Loucy (cell line): Measurements from ENCODE around the gene GNA14.
"Not testable (repeated sequence)": the region's sequence is repeated elsewhere in the genome, so short reads cannot be mapped to it uniquely, and the experiment has no call there.

Experiments used
- H2AFZ ChIP-seq: fragments of 200-600 bp; sonication (generic); 2 replicates; pipeline ENCODE4 v1.6.0; 2016; ENCODE audit warnings: antibody characterized with exemption, mild to moderate bottlenecking, low read length, moderate library complexity
- H3F3A ChIP-seq: fragments of 200-600 bp; 2 replicates; pipeline ENCODE4 v1.6.0; 2016; ENCODE audit warnings: antibody characterized with exemption, low read depth, mild to moderate bottlenecking
- H3K27me3 ChIP-seq: fragments of 200-600 bp; sonication (generic); 2 replicates; pipeline ENCODE4 v1.6.1; 2014; ENCODE audit warnings: low read length, mild to moderate bottlenecking; ENCODE audit not compliant: insufficient read depth, poor library complexity, severe bottlenecking
- H3K36me3 ChIP-seq: fragments of 200-600 bp; sonication (generic); 2 replicates; pipeline ENCODE4 v1.6.1; 2016; ENCODE audit warnings: low read length; ENCODE audit not compliant: insufficient read depth
- H3K4me1 ChIP-seq: fragments of 200-600 bp; sonication (generic); 2 replicates; pipeline ENCODE4 v1.5.1; 2014; ENCODE audit warnings: low read length, mild to moderate bottlenecking; ENCODE audit not compliant: insufficient read depth, poor library complexity, severe bottlenecking
- H3K4me2 ChIP-seq: fragments of 200-600 bp; sonication (generic); 2 replicates; pipeline ENCODE4 v1.6.0; 2014; ENCODE audit warnings: antibody characterized with exemption, low read length, low read depth, mild to moderate bottlenecking; ENCODE audit not compliant: poor library complexity, severe bottlenecking
- H3K4me3 ChIP-seq: fragments of 200-600 bp; sonication (generic); 2 replicates; pipeline ENCODE4 v1.5.1; 2014; ENCODE audit warnings: low read length, mild to moderate bottlenecking, mixed read lengths; ENCODE audit not compliant: poor library complexity, severe bottlenecking
- H3K79me2 ChIP-seq: fragments of 200-600 bp; sonication (generic); 2 replicates; pipeline ENCODE4 v1.6.1; 2014; ENCODE audit warnings: low read length; ENCODE audit not compliant: insufficient read depth
- H3K9ac ChIP-seq: fragments of 200-600 bp; sonication (generic); 2 replicates; pipeline ENCODE4 v1.6.0; 2014; ENCODE audit warnings: mild to moderate bottlenecking, low read depth, low read length, moderate library complexity; ENCODE audit not compliant: poor library complexity, severe bottlenecking
- H3K9me2 ChIP-seq: fragments of 200-600 bp; sonication (generic); replicated peaks from 2 replicates; pipeline ENCODE4 v1.6.1; 2016; ENCODE audit warnings: low read depth, low read length, mixed read lengths
- H3K9me3 ChIP-seq: fragments of 200-600 bp; sonication (generic); 2 replicates; pipeline ENCODE4 v1.6.1; 2014; ENCODE audit warnings: mild to moderate bottlenecking, antibody characterized with exemption, low read length, low read depth; ENCODE audit not compliant: insufficient read depth
- H4K20me1 ChIP-seq: fragments of 200-600 bp; sonication (generic); 2 replicates; pipeline ENCODE4 v1.6.0; 2014; ENCODE audit warnings: antibody characterized with exemption, low read length, mild to moderate bottlenecking; ENCODE audit not compliant: insufficient read depth, poor library complexity, severe bottlenecking
- EZH2phosphoT487 ChIP-seq: fragments of 200-600 bp; IDR thresholded peaks from 2 replicates; pipeline ENCODE4 v1.6.1; 2018; ENCODE audit warnings: antibody characterized with exemption, mild to moderate bottlenecking, moderate library complexity, borderline replicate concordance
- TF ChIP-seq, protein P1 (sequence below): fragments of 200-600 bp; sonication (generic); conservative IDR thresholded peaks from 2 replicates; pipeline ENCODE4 v1.5.1; 2014; ENCODE audit warnings: mild to moderate bottlenecking, antibody characterized with exemption, low read length

The GNA14 gene

GRCh38 chr9:77640741-77641580 is 7.2 kb downstream of the GNA14 start:
- no peaks in the 10 kb centered on the region for H3F3A ChIP-seq
- H2AFZ ChIP-seq: no peak overlapping the region
- no peak for TF ChIP-seq EZH2phosphoT487
- TF ChIP-seq, protein P1, sequence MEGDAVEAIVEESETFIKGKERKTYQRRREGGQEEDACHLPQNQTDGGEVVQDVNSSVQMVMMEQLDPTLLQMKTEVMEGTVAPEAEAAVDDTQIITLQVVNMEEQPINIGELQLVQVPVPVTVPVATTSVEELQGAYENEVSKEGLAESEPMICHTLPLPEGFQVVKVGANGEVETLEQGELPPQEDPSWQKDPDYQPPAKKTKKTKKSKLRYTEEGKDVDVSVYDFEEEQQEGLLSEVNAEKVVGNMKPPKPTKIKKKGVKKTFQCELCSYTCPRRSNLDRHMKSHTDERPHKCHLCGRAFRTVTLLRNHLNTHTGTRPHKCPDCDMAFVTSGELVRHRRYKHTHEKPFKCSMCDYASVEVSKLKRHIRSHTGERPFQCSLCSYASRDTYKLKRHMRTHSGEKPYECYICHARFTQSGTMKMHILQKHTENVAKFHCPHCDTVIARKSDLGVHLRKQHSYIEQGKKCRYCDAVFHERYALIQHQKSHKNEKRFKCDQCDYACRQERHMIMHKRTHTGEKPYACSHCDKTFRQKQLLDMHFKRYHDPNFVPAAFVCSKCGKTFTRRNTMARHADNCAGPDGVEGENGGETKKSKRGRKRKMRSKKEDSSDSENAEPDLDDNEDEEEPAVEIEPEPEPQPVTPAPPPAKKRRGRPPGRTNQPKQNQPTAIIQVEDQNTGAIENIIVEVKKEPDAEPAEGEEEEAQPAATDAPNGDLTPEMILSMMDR: no peak
- no peak overlapping the region for H3K4me2 ChIP-seq
- no peaks in the 10 kb centered on the region for H3K4me1 ChIP-seq
- H3K9ac ChIP-seq: no peak overlapping the region
- H3K9me3 ChIP-seq: no peaks in the 10 kb centered on the region
- no peaks in the 10 kb centered on the region for H4K20me1 ChIP-seq
- H3K27me3 ChIP-seq: no peaks in the 10 kb centered on the region
- no peaks in the 10 kb centered on the region for H3K9me2 ChIP-seq
- H3K4me3 ChIP-seq: no peak overlapping the region
- no peaks in the 10 kb centered on the region for H3K79me2 ChIP-seq
- H3K36me3 ChIP-seq: no peaks in the 10 kb centered on the region

DNA sequence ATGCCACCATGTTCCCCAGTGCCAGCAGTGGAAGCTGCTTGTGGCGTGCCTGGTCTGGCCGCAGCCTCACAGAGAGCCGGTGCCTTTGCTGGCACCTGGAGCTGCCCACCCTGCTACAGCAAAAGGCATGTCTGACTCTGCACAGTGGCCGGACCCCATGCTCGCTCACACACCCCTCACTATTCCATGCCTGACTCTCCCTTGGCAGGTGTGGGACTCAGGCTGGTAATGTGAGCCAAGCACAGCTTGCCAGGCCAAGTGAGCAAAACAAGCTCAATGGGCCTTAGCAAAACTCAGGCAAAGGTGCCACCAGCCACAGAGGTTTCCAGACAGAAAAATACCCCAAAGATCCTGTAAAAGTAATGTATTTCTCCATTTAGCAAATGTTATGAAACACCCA is 15.5 kb downstream of the GNA14 start:
- H2AFZ ChIP-seq: no peak overlapping the region
- TF ChIP-seq, protein P1: no peak
- no peak for TF ChIP-seq EZH2phosphoT487
- no peak overlapping the region for H3K9ac ChIP-seq
- no peaks in the 10 kb centered on the region for H3K4me1 ChIP-seq
- no peaks in the 10 kb centered on the region for H3K9me2 ChIP-seq
- H3K4me2 ChIP-seq: no peak overlapping the region
- no peaks in the 10 kb centered on the region for H3K36me3 ChIP-seq
- H4K20me1 ChIP-seq: no peaks in the 10 kb centered on the region
- H3F3A ChIP-seq: no peaks in the 10 kb centered on the region
- H3K9me3 ChIP-seq: no peaks in the 10 kb centered on the region
- no peaks in the 10 kb centered on the region for H3K79me2 ChIP-seq
- no peaks in the 10 kb centered on the region for H3K27me3 ChIP-seq
- H3K4me3 ChIP-seq: no peak overlapping the region

DNA sequence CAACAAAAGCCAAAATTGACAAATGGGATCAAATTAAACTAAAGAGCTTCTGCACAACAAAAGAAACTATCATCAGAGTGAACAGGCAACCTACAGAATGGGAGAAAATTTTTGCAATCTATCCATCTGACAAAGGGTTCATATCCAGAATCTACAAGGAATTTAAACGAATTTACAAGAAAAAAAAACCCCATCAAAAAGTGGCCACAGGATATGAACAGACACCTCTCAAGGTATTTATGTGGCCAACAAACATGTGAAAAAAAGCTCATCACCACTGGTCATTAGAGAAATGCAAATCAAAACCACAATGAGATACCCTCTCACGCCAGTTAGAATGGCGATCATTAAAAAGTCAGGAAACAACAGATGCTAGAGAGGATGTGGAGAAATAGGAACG is 19.3 kb downstream of the GNA14 start:
- H3K79me2 ChIP-seq, H3K9me3 ChIP-seq, H4K20me1 ChIP-seq, H3F3A ChIP-seq, H3K9me2 ChIP-seq, H3K4me2 ChIP-seq, H3K9ac ChIP-seq, H2AFZ ChIP-seq, H3K36me3 ChIP-seq, H3K4me1 ChIP-seq, H3K4me3 ChIP-seq, H3K27me3 ChIP-seq: not testable (repeated sequence)

DNA sequence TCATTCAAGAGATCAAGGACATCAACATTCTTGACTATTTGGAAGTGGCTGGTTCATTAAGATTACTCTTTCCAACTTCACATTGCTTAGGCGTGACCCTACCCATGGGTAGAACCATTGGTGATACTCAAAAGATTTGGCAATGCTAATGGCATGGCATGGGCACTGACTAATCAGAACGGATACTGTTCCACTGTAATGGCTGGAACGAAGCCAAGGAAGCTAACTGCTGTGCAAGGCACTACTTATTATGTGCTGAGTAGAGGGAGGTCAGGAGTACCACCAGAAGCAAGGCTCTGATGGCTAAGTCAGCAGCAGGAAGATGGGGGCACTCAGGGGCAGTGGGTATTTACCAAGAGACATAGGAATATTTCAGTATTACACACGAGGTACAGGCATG is 31.9 kb downstream of the GNA14 start:
- no peaks in the 10 kb centered on the region for H4K20me1 ChIP-seq
- no peak overlapping the region for H2AFZ ChIP-seq
- H3K27me3 ChIP-seq: no peaks in the 10 kb centered on the region
- no peaks in the 10 kb centered on the region for H3K79me2 ChIP-seq
- no peaks in the 10 kb centered on the region for H3K36me3 ChIP-seq
- H3K9ac ChIP-seq: no peak overlapping the region
- no peak overlapping the region for H3K4me3 ChIP-seq
- no peaks in the 10 kb centered on the region for H3K4me1 ChIP-seq
- H3F3A ChIP-seq: no peaks in the 10 kb centered on the region
- TF ChIP-seq, protein P1: no peak
- TF ChIP-seq EZH2phosphoT487: no peak
- H3K4me2 ChIP-seq: no peak overlapping the region
- H3K9me2 ChIP-seq: no peaks in the 10 kb centered on the region
- no peaks in the 10 kb centered on the region for H3K9me3 ChIP-seq
